ENCODE results near the gene CCL13. TPM values are rescaled to one million over a fixed set of nuclear protein-coding genes. Genes with fewer than 3 reads are reported as not detected.

Gene CCL13
- polyA plus RNA-seq, 1 experiment, result 0.22 TPM

GRCh38 chr17:34337701-34338100 is 18.6 kb upstream of the CCL13 start:
- no peak overlapping the region for H3K4me3 ChIP-seq (ENCODE audit: low read depth, low read length)
- ChIA-PET POLR2A (no interaction called here), CTCF (interaction anchor here (1.3 to 1.6 kb wide), 2 partner anchors 19 to 24 kb away, joined by 3 to 5 read pairs; no protein-coding TSS in a partner anchor)
- H3K36me3 ChIP-seq (ENCODE audit: control insufficient read depth, insufficient read depth, low read length), result no peaks in the 10 kb centered on the region
- DNase-seq (ENCODE audit: low read depth), result no peak
- no peak for TF ChIP-seq CTCF (IDR thresholded peaks at IDR 0.05; ENCODE audit: insufficient read depth, low read depth, low read length)
- peaks cover 3% of the 10 kb centered on the region for H3K27me3 ChIP-seq (ENCODE audit: control insufficient read depth, insufficient read depth, low read length)

GRCh38 chr17:34339138-34339770 is 17.0 kb upstream of the CCL13 start:
- peaks cover 3% of the 10 kb centered on the region for H3K27me3 ChIP-seq (ENCODE audit: control insufficient read depth, insufficient read depth, low read length)
- ChIA-PET CTCF (interaction anchor here (1.3 to 1.6 kb wide), 3 partner anchors 16 to 22 kb away, joined by 3 to 5 read pairs (median 5); no protein-coding TSS in a partner anchor), POLR2A (no interaction called here)
- no peak for DNase-seq (ENCODE audit: low read depth)
- no peak for TF ChIP-seq CTCF (IDR thresholded peaks at IDR 0.05; ENCODE audit: insufficient read depth, low read depth, low read length)
- no peaks in the 10 kb centered on the region for H3K36me3 ChIP-seq (ENCODE audit: control insufficient read depth, insufficient read depth, low read length)
- H3K4me3 ChIP-seq (ENCODE audit: low read depth, low read length), result no peak overlapping the region

GRCh38 chr17:34341916-34342315 is 14.4 kb upstream of the CCL13 start:
- Histone ChIP-seq H3K4me3 (ENCODE audit: low read depth, low read length) (no peak overlapping the region), H3K27me3 (ENCODE audit: control insufficient read depth, insufficient read depth, low read length) (peaks cover 3% of the 10 kb centered on the region), H3K36me3 (ENCODE audit: control insufficient read depth, insufficient read depth, low read length) (no peaks in the 10 kb centered on the region)
- TF ChIP-seq CTCF (IDR thresholded peaks at IDR 0.05; ENCODE audit: insufficient read depth, low read depth, low read length), result no peak
- no peak for DNase-seq (ENCODE audit: low read depth)
- ChIA-PET CTCF (no interaction called here), POLR2A (no interaction called here)

- CTCF ChIA-PET, result interaction anchor here (2.1 kb wide), 1 partner anchor 14 kb away, joined by 5 read pairs; no protein-coding TSS in a partner anchor
- Histone ChIP-seq H3K36me3 (ENCODE audit: control insufficient read depth, insufficient read depth, low read length) (no peaks in the 10 kb centered on the region), H3K27me3 (ENCODE audit: control insufficient read depth, insufficient read depth, low read length) (peaks cover 2% of the 10 kb centered on the region; the same call in 1 of the 2 replicates), H3K4me3 (ENCODE audit: low read depth, low read length) (no peak overlapping the region)
- POLR2A ChIA-PET, result no interaction called here
- no peak for DNase-seq (ENCODE audit: low read depth)
- TF ChIP-seq CTCF (IDR thresholded peaks at IDR 0.05; ENCODE audit: insufficient read depth, low read depth, low read length), result no peak
These were observed 9.2 kb upstream of the CCL13 start for GRCh38 chr17:34347063-34347462.

GRCh38 chr17:34349751-34350150 is 6.5 kb upstream of the CCL13 start:
- no peak for TF ChIP-seq CTCF (IDR thresholded peaks at IDR 0.05; ENCODE audit: insufficient read depth, low read depth, low read length)
- ChIA-PET POLR2A (no interaction called here), CTCF (interaction anchor here (0.9 to 2.4 kb wide), 4 partner anchors 10 to 149 kb away, joined by 3 to 14 read pairs (median 8); no protein-coding TSS in a partner anchor)
- Histone ChIP-seq H3K36me3 (ENCODE audit: control insufficient read depth, insufficient read depth, low read length) (no peaks in the 10 kb centered on the region), H3K27me3 (ENCODE audit: control insufficient read depth, insufficient read depth, low read length) (no peaks in the 10 kb centered on the region), H3K4me3 (ENCODE audit: low read depth, low read length) (no peak overlapping the region)
- DNase-seq (ENCODE audit: low read depth), result no peak
